GM12878 (cell line): Measurements from ENCODE around the gene WAS. TPM values are rescaled to one million over a fixed set of nuclear protein-coding genes. Genes with fewer than 3 reads are reported as not detected.

Experiments
- ATAC-seq: fragments of 200-7000 bp; cut with Tn5 transposase; 3 replicates; pipeline ENCODE4 v1.9.1; 2020; ENCODE audit warnings: mild to moderate bottlenecking, moderate library complexity
- BruUV-seq: library from RNA; stranded (reverse); fragments of 400-500 nt; replicated peaks from 2 replicates; lab custom pipeline; 2021; lab: Mats Ljungman, UMichigan
- CTCF ChIA-PET: fragments of 300-600 bp; sonication (Branson Sonifier 250); formaldehyde crosslinking; extraction: SDS; loops from one replicate; lab custom pipeline; 2021; ENCODE audit warnings: inconsistent platforms; lab: Yijun Ruan, JAX
- POLR2A ChIA-PET: fragments of 350-600 bp; formaldehyde crosslinking; extraction: SDS; loops from one replicate; lab custom pipeline; 2021; ENCODE audit warnings: inconsistent platforms; lab: Charles Lee
- RAD21 ChIA-PET: fragments of 300-600 bp; sonication (Branson Sonifier 250); formaldehyde crosslinking; loops from one replicate; lab custom pipeline; 2023; ENCODE audit warnings: antibody characterized with exemption; ENCODE audit not compliant: unreplicated experiment; lab: Charles Lee
- SMC1A ChIA-PET: fragments of 300-600 bp; sonication (Branson Sonifier 250); formaldehyde crosslinking; loops from one replicate; lab custom pipeline; 2023; ENCODE audit not compliant: unreplicated experiment, uncharacterized antibody; lab: Charles Lee
- DNase-seq: peaks from one replicate; pipeline ENCODE4 v3.0.0-alpha.2; 2011; ENCODE audit warnings: low read depth, low spot score
- FAIRE-seq: peaks from 3 replicates; lab custom pipeline; 2011; peaks lifted over from hg19 to GRCh38; lab: Jason Lieb, UNC
- H2AFZ ChIP-seq: 2 replicates; pipeline ENCODE4 v1.6.0; 2011; ENCODE audit warnings: low read depth, low read length, control low read depth; ENCODE audit not compliant: control insufficient read depth
- H3K27ac ChIP-seq: 2 replicates; pipeline ENCODE4 v1.5.1; 2011; ENCODE audit warnings: control low read depth; ENCODE audit not compliant: control insufficient read depth, insufficient read depth
- H3K27me3 ChIP-seq, 2 experiments: replicated peaks in 1 of 2; 2 replicates each; pipeline versions ENCODE4 v1.6.0 to v1.6.1; 2011; ENCODE audit warnings: low read length in 1 of 2; ENCODE audit not compliant: control insufficient read depth in 2 of 2, insufficient read depth in 2 of 2
- H3K36me3 ChIP-seq, 2 experiments: 2 replicates each; pipeline ENCODE4 v1.5.1; 2011; ENCODE audit warnings: low read length in 1 of 2; ENCODE audit not compliant: control insufficient read depth in 2 of 2, insufficient read depth in 2 of 2
- H3K4me1 ChIP-seq: 2 replicates; pipeline ENCODE4 v1.6.1; 2011; ENCODE audit warnings: mild to moderate bottlenecking, low read length, moderate library complexity, mixed read lengths; ENCODE audit not compliant: control insufficient read depth, insufficient read depth
- H3K4me2 ChIP-seq: 2 replicates; pipeline ENCODE4 v1.6.0; 2011; ENCODE audit warnings: control low read depth; ENCODE audit not compliant: control insufficient read depth, insufficient read depth
- H3K4me3 ChIP-seq: fragments of 200-600 bp; sonication (generic); 2 replicates; pipeline ENCODE4 v1.5.1; 2016
- H3K79me2 ChIP-seq: 2 replicates; pipeline ENCODE4 v1.6.0; 2011; ENCODE audit warnings: low read length; ENCODE audit not compliant: control insufficient read depth, insufficient read depth
- H3K9ac ChIP-seq: 2 replicates; pipeline ENCODE4 v1.8.0; 2011; ENCODE audit warnings: low read length, control low read depth, mixed read lengths; ENCODE audit not compliant: control insufficient read depth, insufficient read depth
- H3K9me3 ChIP-seq: replicated peaks from 3 replicates; pipeline ENCODE4 v1.5.1; 2011; ENCODE audit warnings: mild to moderate bottlenecking, low read length; ENCODE audit not compliant: control insufficient read depth, insufficient read depth
- H4K20me1 ChIP-seq: 2 replicates; pipeline ENCODE4 v1.6.0; 2011; ENCODE audit not compliant: control insufficient read depth, insufficient read depth
- CTCF ChIP-seq, 3 experiments: IDR thresholded peaks in 2 of 3; conservative IDR thresholded peaks in 1 of 3; 2 replicates each; pipeline ENCODE4 v1.5.1; 2011; ENCODE audit warnings: low read depth in 3 of 3, low read length in 3 of 3, mild to moderate bottlenecking in 3 of 3, control low read depth in 2 of 3, moderate library complexity in 2 of 3, inconsistent platforms in 1 of 3, mixed read lengths in 1 of 3; ENCODE audit not compliant: control insufficient read depth in 2 of 3, insufficient read depth in 1 of 3; ENCODE audit errors: extremely low read depth in 1 of 3
- MYC ChIP-seq: IDR thresholded peaks from 2 replicates; pipeline ENCODE4 v1.6.1; 2011; ENCODE audit warnings: mild to moderate bottlenecking, low read length, moderate library complexity, inconsistent platforms; ENCODE audit not compliant: insufficient read depth, insufficient replicate concordance, insufficient read length, severe bottlenecking
- NFIC ChIP-seq: IDR thresholded peaks from 2 replicates; pipeline ENCODE4 v1.6.1; 2012; ENCODE audit warnings: low read depth, mild to moderate bottlenecking, inconsistent platforms, low read length, moderate library complexity
- RAD21 ChIP-seq: IDR thresholded peaks from 2 replicates; pipeline ENCODE4 v1.6.1; 2011; ENCODE audit warnings: mild to moderate bottlenecking, low read depth, low read length, moderate library complexity; ENCODE audit not compliant: insufficient read depth
- RAD51 ChIP-seq: fragments of 450-650 bp; IDR thresholded peaks from 2 replicates; pipeline ENCODE4 v1.6.1; 2016; ENCODE audit warnings: moderate library complexity, mild to moderate bottlenecking, inconsistent platforms
- RB1 ChIP-seq: fragments of 450-650 bp; formaldehyde crosslinking; IDR thresholded peaks from 2 replicates; pipeline ENCODE4 v1.6.1; 2017; ENCODE audit warnings: mild to moderate bottlenecking, borderline replicate concordance
- RBBP5 ChIP-seq: fragments of 200-600 bp; sonication (generic); conservative IDR thresholded peaks from 2 replicates; pipeline ENCODE4 v1.6.1; 2016
- SMC3 ChIP-seq: IDR thresholded peaks from 2 replicates; pipeline ENCODE4 v1.6.1; 2011; ENCODE audit warnings: low read length, improper control_type of control experiment, borderline replicate concordance
- WGBS: methylation state at CpG from one replicate; pipeline ENCODE4 v1.1.6; 2016; ENCODE audit warnings: low lambda C conversion rate; ENCODE audit not compliant: insufficient replicate concordance, insufficient coverage; ENCODE audit errors: missing lambda C conversion rate; 5-methylcytosine and 5-hydroxymethylcytosine counted together
- in situ Hi-C: fragments of 300-500 bp; cut with MboI; formaldehyde crosslinking; loops from 9 replicates; pipeline ENCODE4 v1.14.3; 2018; ENCODE audit warnings: mixed read lengths
- intact Hi-C: fragments of 100-400 bp; cut with micrococcal nuclease; formaldehyde crosslinking; loops from one replicate; pipeline ENCODE4 v1.14.2; 2022; ENCODE audit not compliant: unreplicated experiment
- polyA plus RNA-seq, 11 experiments: library from polyadenylated mRNA; depleted of rRNA in 4 of 11; unstranded in 6 of 11; stranded (reverse) in 5 of 11; fragments of >200 nt; fragmentation: Nextera tagmentation in 4 of 11; fragmentation: Illumina TruSeq in 1 of 11; extraction: Ambion mirVana in 4 of 11; extraction: Trizol in 1 of 11; gene quantifications; 1 replicate in 1 of 11; 2 replicates in 10 of 11; pipeline versions ENCODE4 v1.2.1 to v1.2.3, GENCODE V29; 2011 to 2016; ENCODE audit warnings: inconsistent platforms in 2 of 11, missing spikeins in 2 of 11, low read depth in 1 of 11
- total RNA-seq, 4 experiments: library from RNA; depleted of rRNA in 3 of 4; stranded (reverse); fragments of >200 nt in 3 of 4; fragmentation: Illumina TruSeq in 1 of 4; extraction: Trizol in 1 of 4; gene quantifications; 2 replicates each; pipeline versions ENCODE4 v1.2.1 to v1.2.3, GENCODE V29; 2013 to 2021
- TF ChIP-seq, protein P1 (sequence below): IDR thresholded peaks from 2 replicates; pipeline ENCODE4 v1.6.1; 2011; ENCODE audit warnings: low read depth, low read length, improper control_type of control experiment, borderline replicate concordance
- TF ChIP-seq, protein P2 (sequence below): fragments of 450-650 bp; IDR thresholded peaks from 2 replicates; pipeline ENCODE4 v1.6.1; 2018; ENCODE audit warnings: borderline replicate concordance, mild to moderate bottlenecking; ENCODE audit not compliant: partially characterized antibody
- TF ChIP-seq, protein P3 (sequence below): IDR thresholded peaks from 2 replicates; pipeline ENCODE4 v1.6.1; 2011; ENCODE audit warnings: borderline replicate concordance, low read depth, mild to moderate bottlenecking, moderate library complexity, low read length; ENCODE audit not compliant: insufficient read depth, poor library complexity, severe bottlenecking

WAS gene
- total and polyA plus RNA-seq, 10 of the 15 experiments (the other 5 are each of a cell fraction or from before 2014, with no cell fraction given) = 1.6 to 84.7 (median 23.0) TPM

GRCh38 chrX:48648336-48648751, 35.3 kb upstream of the WAS start:
- RAD21 ChIA-PET = interaction anchor here (0.7 to 1.6 kb wide), 7 partner anchors 8 to 298 kb away, joined by 3 to 6 read pairs (median 3); partner anchors contain the start of genes HDAC6, TIMM17B and WAS
- 24% methylated on average over 6 of the region's 6 CpGs for WGBS
- SMC1A ChIA-PET = interaction anchor here (0.7 to 1.9 kb wide), 11 partner anchors 19 to 566 kb away, joined by 3 to 8 read pairs (median 4); partner anchors contain the start of genes PQBP1, TIMM17B and WAS
- POLR2A ChIA-PET = no interaction called here
- no peak overlapping the region for H3K9ac ChIP-seq
- H2AFZ ChIP-seq = no peak overlapping the region
- FAIRE-seq (no peak), DNase-seq (no peak), ATAC-seq (peak; percentile 77)
- in situ Hi-C loops = no loop called here
- TF ChIP-seq RAD21 (peak; percentile 74), RB1 (no peak), RBBP5 (no peak), NFIC (no peak), RAD51 (no peak), CTCF (IDR thresholded peaks at IDR 0.05 in 2 of 3, conservative IDR thresholded peaks at IDR 0.05 in 1 of 3; ENCODE audit: control insufficient read depth in 2 of 3, extremely low read depth in 1 of 3, insufficient read depth in 1 of 3, low read depth in 3 of 3, low read length in 3 of 3) (peak in 2 of 3 experiments; percentile 30 to 51; a peak in 3 of 6 replicates), MYC (no peak), SMC3 (peak; percentile 45; the same call in 1 of the 2 replicates)
- TF ChIP-seq, protein P1, sequence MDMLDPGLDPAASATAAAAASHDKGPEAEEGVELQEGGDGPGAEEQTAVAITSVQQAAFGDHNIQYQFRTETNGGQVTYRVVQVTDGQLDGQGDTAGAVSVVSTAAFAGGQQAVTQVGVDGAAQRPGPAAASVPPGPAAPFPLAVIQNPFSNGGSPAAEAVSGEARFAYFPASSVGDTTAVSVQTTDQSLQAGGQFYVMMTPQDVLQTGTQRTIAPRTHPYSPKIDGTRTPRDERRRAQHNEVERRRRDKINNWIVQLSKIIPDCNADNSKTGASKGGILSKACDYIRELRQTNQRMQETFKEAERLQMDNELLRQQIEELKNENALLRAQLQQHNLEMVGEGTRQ = no peak
- TF ChIP-seq, protein P2, sequence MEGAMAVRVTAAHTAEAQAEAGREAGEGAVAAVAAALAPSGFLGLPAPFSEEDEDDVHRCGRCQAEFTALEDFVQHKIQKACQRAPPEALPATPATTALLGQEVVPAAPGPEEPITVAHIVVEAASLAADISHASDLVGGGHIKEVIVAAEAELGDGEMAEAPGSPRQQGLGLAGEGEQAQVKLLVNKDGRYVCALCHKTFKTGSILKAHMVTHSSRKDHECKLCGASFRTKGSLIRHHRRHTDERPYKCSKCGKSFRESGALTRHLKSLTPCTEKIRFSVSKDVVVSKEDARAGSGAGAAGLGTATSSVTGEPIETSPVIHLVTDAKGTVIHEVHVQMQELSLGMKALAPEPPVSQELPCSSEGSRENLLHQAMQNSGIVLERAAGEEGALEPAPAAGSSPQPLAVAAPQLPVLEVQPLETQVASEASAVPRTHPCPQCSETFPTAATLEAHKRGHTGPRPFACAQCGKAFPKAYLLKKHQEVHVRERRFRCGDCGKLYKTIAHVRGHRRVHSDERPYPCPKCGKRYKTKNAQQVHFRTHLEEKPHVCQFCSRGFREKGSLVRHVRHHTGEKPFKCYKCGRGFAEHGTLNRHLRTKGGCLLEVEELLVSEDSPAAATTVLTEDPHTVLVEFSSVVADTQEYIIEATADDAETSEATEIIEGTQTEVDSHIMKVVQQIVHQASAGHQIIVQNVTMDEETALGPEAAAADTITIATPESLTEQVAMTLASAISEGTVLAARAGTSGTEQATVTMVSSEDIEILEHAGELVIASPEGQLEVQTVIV = no peak
- TF ChIP-seq, protein P3, sequence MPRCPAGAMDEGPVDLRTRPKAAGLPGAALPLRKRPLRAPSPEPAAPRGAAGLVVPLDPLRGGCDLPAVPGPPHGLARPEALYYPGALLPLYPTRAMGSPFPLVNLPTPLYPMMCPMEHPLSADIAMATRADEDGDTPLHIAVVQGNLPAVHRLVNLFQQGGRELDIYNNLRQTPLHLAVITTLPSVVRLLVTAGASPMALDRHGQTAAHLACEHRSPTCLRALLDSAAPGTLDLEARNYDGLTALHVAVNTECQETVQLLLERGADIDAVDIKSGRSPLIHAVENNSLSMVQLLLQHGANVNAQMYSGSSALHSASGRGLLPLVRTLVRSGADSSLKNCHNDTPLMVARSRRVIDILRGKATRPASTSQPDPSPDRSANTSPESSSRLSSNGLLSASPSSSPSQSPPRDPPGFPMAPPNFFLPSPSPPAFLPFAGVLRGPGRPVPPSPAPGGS = no peak
- no peaks in the 10 kb centered on the region for H4K20me1 ChIP-seq
- H3K27me3 ChIP-seq = no peaks in the 10 kb centered on the region
- BruUV-seq = no TSS peak
- no peaks in the 10 kb centered on the region for H3K4me1 ChIP-seq
- no peak overlapping the region for H3K4me2 ChIP-seq
- no peak overlapping the region for H3K27ac ChIP-seq
- no peaks in the 10 kb centered on the region for H3K36me3 ChIP-seq
- no peaks in the 10 kb centered on the region for H3K79me2 ChIP-seq
- H3K4me3 ChIP-seq = no peak overlapping the region
- intact Hi-C loops = loop anchor here (5.0 to 10.0 kb wide), 2 partner anchors 244 to 296 kb away; no protein-coding TSS in a partner anchor
- CTCF ChIA-PET = interaction anchor here (0.7 to 2.2 kb wide), 20 partner anchors 9 to 394 kb away, joined by 3 to 13 read pairs (median 3); partner anchors contain the start of genes TBC1D25 and TFE3
- H3K9me3 ChIP-seq = no peaks in the 10 kb centered on the region
